HEK293T (cell line): ENCODE data around the gene CEP170B.

Experiments
- CTCF ChIA-PET: fragments of 350-600 bp; formaldehyde crosslinking; extraction: SDS; loops from one replicate; lab custom pipeline; 2021; ENCODE audit warnings: antibody characterized with exemption, inconsistent platforms; lab: Yijun Ruan, JAX
- POLR2A ChIA-PET: fragments of 350-600 bp; formaldehyde crosslinking; extraction: SDS; loops from one replicate; lab custom pipeline; 2020; ENCODE audit warnings: antibody characterized with exemption, inconsistent platforms; lab: Yijun Ruan, JAX
- DNase-seq: peaks from one replicate; pipeline ENCODE4 v3.0.0; 2012; ENCODE audit warnings: mixed read lengths; ENCODE audit errors: extremely low spot score
- ARNT ChIP-seq: fragments of 450-650 bp; IDR thresholded peaks from 2 replicates; pipeline ENCODE4 v1.6.1; 2017; ENCODE audit warnings: mild to moderate bottlenecking
- BHLHE40 ChIP-seq: fragments of 450-650 bp; IDR thresholded peaks from 2 replicates; pipeline ENCODE4 v1.6.1; 2016; ENCODE audit warnings: mild to moderate bottlenecking, moderate library complexity, borderline replicate concordance
- CTBP1 ChIP-seq: fragments of 450-650 bp; IDR thresholded peaks from 2 replicates; pipeline ENCODE4 v1.6.1; 2016; ENCODE audit warnings: borderline replicate concordance
- ELF4 ChIP-seq: fragments of 450-650 bp; IDR thresholded peaks from 2 replicates; pipeline ENCODE4 v1.6.1; 2017; ENCODE audit warnings: antibody characterized with exemption
- FOXA1 ChIP-seq: fragments of 450-650 bp; IDR thresholded peaks from 2 replicates; pipeline ENCODE4 v1.6.1; 2016; ENCODE audit warnings: mild to moderate bottlenecking
- FOXK2 ChIP-seq: fragments of 450-650 bp; IDR thresholded peaks from 2 replicates; pipeline ENCODE4 v1.6.1; 2016; ENCODE audit warnings: mild to moderate bottlenecking
- FOXM1 ChIP-seq: fragments of 450-650 bp; IDR thresholded peaks from 2 replicates; pipeline ENCODE4 v1.6.1; 2017; ENCODE audit warnings: mild to moderate bottlenecking, borderline replicate concordance
- HDGF ChIP-seq: fragments of 450-650 bp; IDR thresholded peaks from 2 replicates; pipeline ENCODE4 v1.6.1; 2017; ENCODE audit warnings: antibody characterized with exemption, borderline replicate concordance
- L3MBTL2 ChIP-seq: fragments of 450-650 bp; conservative IDR thresholded peaks from 2 replicates; pipeline ENCODE4 v1.6.1; 2016; ENCODE audit warnings: mild to moderate bottlenecking
- LEF1 ChIP-seq: fragments of 450-650 bp; IDR thresholded peaks from 2 replicates; pipeline ENCODE4 v1.6.1; 2017; ENCODE audit warnings: mild to moderate bottlenecking, borderline replicate concordance
- NFRKB ChIP-seq: fragments of 450-650 bp; IDR thresholded peaks from 2 replicates; pipeline ENCODE4 v1.6.1; 2016; ENCODE audit warnings: mild to moderate bottlenecking, moderate library complexity
- SP1 ChIP-seq: fragments of 450-650 bp; IDR thresholded peaks from 2 replicates; pipeline ENCODE4 v1.6.1; 2017
- SUZ12 ChIP-seq: fragments of 450-650 bp; IDR thresholded peaks from 2 replicates; pipeline ENCODE4 v1.6.1; 2016; ENCODE audit warnings: mild to moderate bottlenecking
- TARDBP ChIP-seq: fragments of 450-650 bp; IDR thresholded peaks from 2 replicates; pipeline ENCODE4 v1.6.1; 2016
- ZNF384 ChIP-seq: fragments of 450-650 bp; IDR thresholded peaks from 2 replicates; pipeline ENCODE4 v1.6.1; 2016
- TF ChIP-seq, protein P1 (sequence below): fragments of 450-650 bp; IDR thresholded peaks from 2 replicates; pipeline ENCODE4 v1.6.1; 2016

CEP170B gene

DNA sequence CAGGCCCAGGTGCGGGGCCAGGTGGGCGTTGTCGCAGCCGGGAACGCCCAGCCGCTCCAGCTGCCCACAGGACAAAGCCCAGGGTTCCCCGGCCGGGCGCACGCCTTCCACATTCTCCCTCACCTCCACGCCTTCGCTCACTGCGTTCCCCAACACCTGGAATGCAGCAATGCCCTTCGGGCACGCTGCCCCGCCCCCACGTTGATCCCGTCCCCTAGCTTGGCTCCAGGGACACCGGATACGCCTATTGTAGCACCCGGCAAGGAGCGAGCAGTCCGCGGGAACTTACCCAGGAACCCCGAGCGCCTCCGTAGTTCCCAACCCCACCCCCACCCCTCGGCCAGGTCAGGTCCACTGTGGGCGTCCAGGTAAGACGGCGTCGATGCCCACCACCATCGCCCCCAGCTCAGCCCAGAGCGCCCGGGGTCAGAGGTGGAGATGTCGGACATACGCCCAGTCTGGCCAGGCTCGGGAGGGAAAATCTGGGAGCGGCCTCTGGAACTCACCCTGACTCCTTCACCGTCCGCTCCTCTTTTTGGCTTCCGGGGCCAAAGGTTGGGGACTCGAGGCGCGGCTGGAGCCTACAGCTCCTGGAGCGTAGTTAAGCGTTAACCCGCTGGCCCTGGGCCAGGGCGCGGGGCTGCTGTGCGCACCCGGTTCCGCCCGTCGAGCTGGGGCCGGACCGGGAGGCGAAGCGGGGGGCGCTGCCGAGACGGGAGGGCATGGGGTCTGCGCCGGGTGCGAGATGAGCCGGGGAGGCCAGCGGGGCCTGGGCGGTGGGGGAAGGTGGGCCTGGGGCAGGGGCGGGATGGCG lies 594 bp upstream of the CEP170B start:
- TF ChIP-seq SP1 (no peak), SUZ12 (no peak), CTBP1 (no peak), FOXK2 (no peak), BHLHE40 (no peak), FOXM1 (no peak)
- CTCF ChIA-PET, result interaction anchor here (1.0 kb wide), 1 partner anchor 37 kb away, joined by 3 read pairs; no protein-coding TSS in a partner anchor
- no peak for DNase-seq
- POLR2A ChIA-PET, result interaction anchor here (1.1 to 1.9 kb wide), 3 partner anchors 11 to 112 kb away, joined by 3 to 7 read pairs (median 4); partner anchors contain the start of gene SIVA1

GRCh38 chr14:104865631-104866441 lies 768 bp downstream of the CEP170B start:
- ChIA-PET CTCF (no interaction called here), POLR2A (interaction anchor here (0.7 kb wide), 1 partner anchor 42 kb away, joined by 3 read pairs; no protein-coding TSS in a partner anchor)
- DNase-seq, result peak; percentile 63
- TF ChIP-seq TARDBP (no peak), SUZ12 (no peak), ZNF384 (no peak), LEF1 (no peak)
- TF ChIP-seq, protein P1, sequence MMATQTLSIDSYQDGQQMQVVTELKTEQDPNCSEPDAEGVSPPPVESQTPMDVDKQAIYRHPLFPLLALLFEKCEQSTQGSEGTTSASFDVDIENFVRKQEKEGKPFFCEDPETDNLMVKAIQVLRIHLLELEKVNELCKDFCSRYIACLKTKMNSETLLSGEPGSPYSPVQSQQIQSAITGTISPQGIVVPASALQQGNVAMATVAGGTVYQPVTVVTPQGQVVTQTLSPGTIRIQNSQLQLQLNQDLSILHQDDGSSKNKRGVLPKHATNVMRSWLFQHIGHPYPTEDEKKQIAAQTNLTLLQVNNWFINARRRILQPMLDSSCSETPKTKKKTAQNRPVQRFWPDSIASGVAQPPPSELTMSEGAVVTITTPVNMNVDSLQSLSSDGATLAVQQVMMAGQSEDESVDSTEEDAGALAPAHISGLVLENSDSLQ, result no peak

DNA sequence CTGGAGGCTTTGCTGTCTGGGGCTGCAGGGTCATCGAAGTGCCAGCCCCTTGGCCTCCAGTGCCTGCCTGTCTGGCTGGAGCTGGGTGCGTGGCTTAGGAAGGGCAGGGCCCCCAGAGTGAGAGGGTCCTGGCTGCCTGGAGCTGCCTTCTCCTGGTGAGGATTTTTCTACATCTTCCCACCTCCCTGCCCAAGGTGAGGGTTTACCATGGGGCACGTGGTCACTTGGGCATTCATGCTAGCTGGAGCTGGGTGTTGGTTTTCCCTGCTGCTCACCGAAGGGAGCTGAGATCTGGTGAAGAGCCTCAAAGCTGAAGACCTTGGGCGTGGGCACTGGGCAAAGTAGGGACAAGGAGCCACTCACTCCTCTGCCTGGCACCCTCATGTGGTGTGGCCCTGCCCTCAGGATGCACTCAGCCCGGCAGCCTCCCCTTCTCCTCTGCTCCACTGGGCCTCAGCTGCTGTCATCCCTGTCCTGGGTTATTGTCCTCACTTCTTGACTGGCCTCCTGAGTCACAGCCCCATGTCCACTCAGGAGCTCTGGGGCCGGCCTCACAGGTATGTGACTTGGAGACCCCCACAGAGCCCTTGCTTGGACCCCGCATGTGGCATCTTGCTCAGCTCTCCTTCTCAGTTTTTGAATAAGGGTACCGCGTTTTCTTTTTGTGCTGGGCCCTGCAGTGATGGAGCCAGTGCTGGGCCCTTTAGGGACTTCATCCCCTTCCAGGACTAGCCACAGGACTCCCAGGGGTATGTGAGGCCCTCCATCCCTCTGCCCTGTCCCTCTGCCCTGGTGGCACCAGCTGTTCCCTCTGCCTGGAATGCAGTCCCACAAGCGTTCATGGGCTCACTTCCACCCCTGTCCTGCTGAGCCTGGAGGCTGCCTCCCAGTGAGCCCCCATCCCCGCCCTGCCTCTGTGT lies 1.6 kb downstream of the CEP170B start:
- no peak for TF ChIP-seq ZNF384
- no peak for TF ChIP-seq FOXM1
- no peak for TF ChIP-seq LEF1
- no peak for TF ChIP-seq SUZ12
- no peak for TF ChIP-seq HDGF
- no peak for TF ChIP-seq ARNT
- no peak for TF ChIP-seq FOXK2
- no peak for TF ChIP-seq CTBP1
- TF ChIP-seq, protein P1, result no peak
- TF ChIP-seq FOXA1, result no peak
- TF ChIP-seq TARDBP, result no peak
- no peak for TF ChIP-seq BHLHE40
- no peak for TF ChIP-seq L3MBTL2
- TF ChIP-seq ELF4, result no peak
- no peak for DNase-seq
- POLR2A ChIA-PET, result interaction anchor here (0.7 kb wide), 1 partner anchor 41 kb away, joined by 3 read pairs; no protein-coding TSS in a partner anchor

DNA sequence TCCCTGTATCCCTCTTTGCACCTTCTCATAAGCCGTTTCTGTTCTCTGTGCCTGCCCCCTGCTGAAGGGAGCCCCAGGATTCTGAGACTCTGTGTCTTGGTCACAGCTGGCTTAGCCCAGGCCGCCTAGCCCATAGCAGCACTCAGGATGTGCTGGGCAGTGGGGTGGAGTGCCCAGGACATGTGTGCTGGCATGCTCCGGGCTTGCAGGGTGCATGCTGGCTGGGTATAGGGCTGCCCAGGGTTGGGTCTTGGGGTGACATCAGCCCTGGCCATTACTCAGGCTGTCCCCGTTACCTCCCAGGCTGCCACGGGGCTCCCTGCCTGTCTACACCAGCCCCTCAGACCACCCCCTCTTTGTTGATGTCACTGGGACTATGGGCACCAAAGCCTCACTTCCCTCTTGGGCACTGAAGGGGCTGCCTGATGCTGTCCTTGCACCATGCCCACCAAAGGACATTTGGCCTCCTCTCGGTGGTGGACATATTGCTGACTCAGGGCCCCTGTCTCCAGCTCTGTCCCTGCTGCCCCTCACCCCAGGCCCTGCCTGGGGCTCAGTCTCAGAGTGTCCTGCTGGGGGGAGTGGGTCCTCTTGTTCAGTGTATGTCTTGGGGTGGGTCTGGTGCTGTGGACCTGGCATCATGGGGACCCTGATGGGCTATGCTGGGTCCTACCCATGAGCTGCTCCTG lies 2.4 kb downstream of the CEP170B start:
- TF ChIP-seq L3MBTL2 (no peak), BHLHE40 (no peak), ZNF384 (no peak), SP1 (no peak), SUZ12 (no peak), CTBP1 (no peak), NFRKB (no peak), HDGF (no peak), LEF1 (no peak), TARDBP (no peak), FOXM1 (no peak), FOXA1 (no peak), ELF4 (no peak), ARNT (no peak), FOXK2 (no peak)
- TF ChIP-seq, protein P1, result no peak
- POLR2A ChIA-PET, result no interaction called here
- CTCF ChIA-PET, result no interaction called here
- no peak for DNase-seq

More for the DNA sequence above, 1.6 kb downstream of the CEP170B start:
- CTCF ChIA-PET, result no interaction called here
